ENCODE measurements around the gene HAUS1.

Gene HAUS1

DNA sequence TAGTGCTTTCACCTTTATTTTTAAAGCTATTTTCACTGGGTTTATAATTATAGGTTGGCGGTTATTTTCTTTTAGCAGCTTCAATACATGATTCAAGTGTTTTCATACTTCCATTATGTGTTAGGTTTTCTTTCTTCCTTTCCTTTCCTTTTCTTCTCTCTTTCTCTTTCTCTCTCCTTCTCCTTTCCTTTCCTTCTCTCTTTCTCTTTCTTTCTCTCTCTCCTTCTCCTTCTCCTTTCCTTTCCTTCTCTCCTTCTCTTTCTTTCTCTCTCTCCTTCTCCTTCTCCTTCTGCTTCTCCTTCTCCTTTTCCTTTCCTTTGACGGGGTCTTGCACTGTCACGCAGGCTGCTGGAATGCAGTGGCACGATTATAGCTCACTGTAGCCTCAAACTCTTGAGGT lies 36.0 kb downstream of the HAUS1 start:
- Histone ChIP-seq H3K4me3 (replicated peaks; ENCODE audit: low read depth, low read length) (no peak overlapping the region), H3K36me3 (ENCODE audit: control insufficient read depth, insufficient read depth, low read length) (no peaks in the 10 kb centered on the region), H3K27me3 (replicated peaks; ENCODE audit: control insufficient read depth, insufficient read depth, low read length) (no peaks in the 10 kb centered on the region)
- TF ChIP-seq, protein P1, sequence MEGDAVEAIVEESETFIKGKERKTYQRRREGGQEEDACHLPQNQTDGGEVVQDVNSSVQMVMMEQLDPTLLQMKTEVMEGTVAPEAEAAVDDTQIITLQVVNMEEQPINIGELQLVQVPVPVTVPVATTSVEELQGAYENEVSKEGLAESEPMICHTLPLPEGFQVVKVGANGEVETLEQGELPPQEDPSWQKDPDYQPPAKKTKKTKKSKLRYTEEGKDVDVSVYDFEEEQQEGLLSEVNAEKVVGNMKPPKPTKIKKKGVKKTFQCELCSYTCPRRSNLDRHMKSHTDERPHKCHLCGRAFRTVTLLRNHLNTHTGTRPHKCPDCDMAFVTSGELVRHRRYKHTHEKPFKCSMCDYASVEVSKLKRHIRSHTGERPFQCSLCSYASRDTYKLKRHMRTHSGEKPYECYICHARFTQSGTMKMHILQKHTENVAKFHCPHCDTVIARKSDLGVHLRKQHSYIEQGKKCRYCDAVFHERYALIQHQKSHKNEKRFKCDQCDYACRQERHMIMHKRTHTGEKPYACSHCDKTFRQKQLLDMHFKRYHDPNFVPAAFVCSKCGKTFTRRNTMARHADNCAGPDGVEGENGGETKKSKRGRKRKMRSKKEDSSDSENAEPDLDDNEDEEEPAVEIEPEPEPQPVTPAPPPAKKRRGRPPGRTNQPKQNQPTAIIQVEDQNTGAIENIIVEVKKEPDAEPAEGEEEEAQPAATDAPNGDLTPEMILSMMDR (IDR thresholded peaks at IDR 0.05; ENCODE audit: insufficient read depth, low read length, poor library complexity, severe bottlenecking): no peak
- no peak for DNase-seq (ENCODE audit: extremely low read depth, insufficient read length)

DNA sequence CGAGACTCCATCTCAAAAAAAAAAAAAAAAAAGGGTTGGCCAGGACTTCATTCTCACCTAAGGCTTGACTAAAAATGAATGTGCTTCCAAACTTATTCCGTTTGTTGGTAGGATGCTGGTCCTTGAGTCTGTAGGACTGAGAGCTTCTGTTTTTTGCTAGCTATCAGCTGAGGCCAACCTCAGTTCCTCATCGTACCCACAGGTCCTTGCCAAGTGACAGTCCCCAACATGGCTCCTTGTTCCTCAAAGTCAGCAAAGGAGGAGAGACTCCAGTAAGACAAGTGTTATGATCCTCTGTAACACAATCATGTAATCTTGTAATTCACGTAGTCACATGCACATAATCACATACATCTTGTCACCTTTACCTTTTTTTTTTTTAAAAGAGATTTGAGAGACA lies 37.0 kb downstream of the HAUS1 start:
- TF ChIP-seq, protein P1 (IDR thresholded peaks at IDR 0.05; ENCODE audit: insufficient read depth, low read length, poor library complexity, severe bottlenecking): no peak
- no peak for DNase-seq (ENCODE audit: extremely low read depth, insufficient read length)
- Histone ChIP-seq H3K4me3 (replicated peaks; ENCODE audit: low read depth, low read length) (no peak overlapping the region), H3K36me3 (ENCODE audit: control insufficient read depth, insufficient read depth, low read length) (no peaks in the 10 kb centered on the region), H3K27me3 (replicated peaks; ENCODE audit: control insufficient read depth, insufficient read depth, low read length) (no peaks in the 10 kb centered on the region)

DNA sequence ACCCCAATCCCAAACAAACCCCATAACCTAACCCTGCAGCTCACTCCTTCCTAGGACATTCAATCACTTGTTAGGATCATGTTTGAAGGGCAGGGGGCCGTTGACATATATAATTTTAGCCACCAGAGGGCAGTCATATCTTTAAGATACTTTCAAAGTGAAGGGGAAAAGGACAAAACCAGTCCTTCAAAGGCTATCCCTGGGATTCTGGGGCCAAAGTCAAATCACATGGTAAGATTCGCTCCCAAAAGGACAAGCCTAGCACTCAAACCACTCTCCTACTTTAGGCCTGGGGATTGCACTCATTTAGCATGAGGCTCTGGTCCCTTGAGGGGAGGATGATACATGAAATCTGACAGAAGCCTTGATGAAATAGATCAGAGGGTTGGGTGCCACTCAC lies 44.6 kb downstream of the HAUS1 start:
- DNase-seq (ENCODE audit: extremely low read depth, insufficient read length): no peak
- H3K27me3 ChIP-seq (replicated peaks; ENCODE audit: control insufficient read depth, insufficient read depth, low read length): no peaks in the 10 kb centered on the region
- no peak overlapping the region for H3K4me3 ChIP-seq (replicated peaks; ENCODE audit: low read depth, low read length)
- TF ChIP-seq, protein P1 (IDR thresholded peaks at IDR 0.05; ENCODE audit: insufficient read depth, low read length, poor library complexity, severe bottlenecking): peak; percentile 69
- no peaks in the 10 kb centered on the region for H3K36me3 ChIP-seq (ENCODE audit: control insufficient read depth, insufficient read depth, low read length)

DNA sequence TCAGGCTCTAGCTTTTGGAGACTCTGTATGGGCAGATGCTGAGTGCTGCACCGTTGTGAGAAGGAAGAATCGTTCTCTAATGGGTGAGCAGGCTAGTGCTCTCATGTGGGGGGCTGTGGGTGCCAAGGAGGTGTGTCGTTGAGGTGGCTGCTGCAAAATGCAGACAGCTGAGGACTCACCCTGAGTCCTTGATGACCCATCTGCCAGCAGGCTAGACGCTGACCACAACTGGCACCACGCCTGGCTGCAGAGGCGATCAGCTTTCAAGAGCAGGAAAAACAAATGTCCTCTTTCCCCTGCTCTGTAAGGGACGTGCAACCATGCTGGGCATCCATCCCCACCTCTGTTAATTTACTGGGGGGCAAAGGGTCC lies 48.2 kb downstream of the HAUS1 start:
- Histone ChIP-seq H3K4me3 (replicated peaks; ENCODE audit: low read depth, low read length) (no peak overlapping the region), H3K27me3 (replicated peaks; ENCODE audit: control insufficient read depth, insufficient read depth, low read length) (no peaks in the 10 kb centered on the region), H3K36me3 (ENCODE audit: control insufficient read depth, insufficient read depth, low read length) (no peaks in the 10 kb centered on the region)
- DNase-seq (ENCODE audit: extremely low read depth, insufficient read length): no peak
- TF ChIP-seq, protein P1 (IDR thresholded peaks at IDR 0.05; ENCODE audit: insufficient read depth, low read length, poor library complexity, severe bottlenecking): no peak

DNA sequence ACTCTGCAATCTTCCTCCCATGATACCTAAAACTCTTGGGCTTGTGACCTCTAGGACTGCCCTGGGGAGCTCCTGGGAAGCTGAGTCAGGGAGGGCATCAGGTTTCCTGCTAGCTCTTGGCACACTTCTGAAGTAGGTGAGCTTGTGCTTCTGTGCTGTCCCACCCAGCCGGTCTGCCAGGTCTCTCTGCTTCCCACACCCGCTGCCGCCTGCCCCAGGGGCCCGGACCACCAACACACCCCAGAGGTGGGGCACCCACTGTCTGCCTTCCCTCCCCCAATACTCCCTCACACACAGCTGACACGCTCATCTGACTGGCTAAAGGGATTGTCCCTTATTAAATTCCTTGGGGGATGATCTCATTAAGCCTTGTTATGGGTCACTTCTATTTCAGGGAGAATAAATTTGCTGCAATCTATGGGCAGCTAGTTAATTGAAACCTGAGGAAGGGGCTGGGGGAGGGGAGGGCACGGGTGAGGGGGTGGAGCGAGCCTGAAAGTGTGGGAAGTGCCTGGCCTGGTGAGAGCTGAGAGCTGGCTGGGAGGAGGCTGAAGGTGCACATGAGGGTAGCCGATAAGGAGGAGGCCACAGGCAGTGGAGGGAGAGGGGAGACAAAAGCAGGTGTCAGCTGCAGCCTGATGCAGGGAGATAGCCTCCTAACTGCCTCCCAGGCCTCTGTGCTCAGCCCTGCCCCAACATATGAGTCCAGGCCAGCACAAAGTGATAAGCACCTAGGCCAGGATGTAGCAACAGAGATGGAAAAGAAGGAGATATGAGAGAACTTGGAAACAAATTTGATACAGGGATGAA lies 48.8 kb downstream of the HAUS1 start:
- H3K27me3 ChIP-seq (replicated peaks; ENCODE audit: control insufficient read depth, insufficient read depth, low read length): no peaks in the 10 kb centered on the region
- H3K36me3 ChIP-seq (ENCODE audit: control insufficient read depth, insufficient read depth, low read length): no peaks in the 10 kb centered on the region
- H3K4me3 ChIP-seq (replicated peaks; ENCODE audit: low read depth, low read length): no peak overlapping the region
- DNase-seq (ENCODE audit: extremely low read depth, insufficient read length): no peak
- TF ChIP-seq, protein P1 (IDR thresholded peaks at IDR 0.05; ENCODE audit: insufficient read depth, low read length, poor library complexity, severe bottlenecking): no peak

Data from GM06990 (cell line).